GM12878 (cell line): ENCODE results near the gene C2orf68. TPM values are rescaled to one million over a fixed set of nuclear protein-coding genes. Genes with fewer than 3 reads are reported as not detected.

Experiments used
- ATAC-seq: fragments of 200-7000 bp; cut with Tn5 transposase; 3 replicates; pipeline ENCODE4 v1.9.1; 2020; ENCODE audit warnings: mild to moderate bottlenecking, moderate library complexity
- BruUV-seq: library from RNA; stranded (reverse); fragments of 400-500 nt; replicated peaks from 2 replicates; lab custom pipeline; 2021; lab: Mats Ljungman, UMichigan
- CTCF ChIA-PET: fragments of 300-600 bp; sonication (Branson Sonifier 250); formaldehyde crosslinking; extraction: SDS; loops from one replicate; lab custom pipeline; 2021; ENCODE audit warnings: inconsistent platforms; lab: Yijun Ruan, JAX
- POLR2A ChIA-PET: fragments of 350-600 bp; formaldehyde crosslinking; extraction: SDS; loops from one replicate; lab custom pipeline; 2021; ENCODE audit warnings: inconsistent platforms; lab: Charles Lee
- RAD21 ChIA-PET: fragments of 300-600 bp; sonication (Branson Sonifier 250); formaldehyde crosslinking; loops from one replicate; lab custom pipeline; 2023; ENCODE audit warnings: antibody characterized with exemption; ENCODE audit not compliant: unreplicated experiment; lab: Charles Lee
- SMC1A ChIA-PET: fragments of 300-600 bp; sonication (Branson Sonifier 250); formaldehyde crosslinking; loops from one replicate; lab custom pipeline; 2023; ENCODE audit not compliant: unreplicated experiment, uncharacterized antibody; lab: Charles Lee
- DNase-seq: peaks from one replicate; pipeline ENCODE4 v3.0.0-alpha.2; 2011; ENCODE audit warnings: low read depth, low spot score
- FAIRE-seq: peaks from 3 replicates; lab custom pipeline; 2011; peaks lifted over from hg19 to GRCh38; lab: Jason Lieb, UNC
- H2AFZ ChIP-seq: 2 replicates; pipeline ENCODE4 v1.6.0; 2011; ENCODE audit warnings: low read depth, low read length, control low read depth; ENCODE audit not compliant: control insufficient read depth
- H3K27ac ChIP-seq: 2 replicates; pipeline ENCODE4 v1.5.1; 2011; ENCODE audit warnings: control low read depth; ENCODE audit not compliant: control insufficient read depth, insufficient read depth
- H3K27me3 ChIP-seq, 2 experiments: replicated peaks in 1 of 2; 2 replicates each; pipeline versions ENCODE4 v1.6.0 to v1.6.1; 2011; ENCODE audit warnings: low read length in 1 of 2; ENCODE audit not compliant: control insufficient read depth in 2 of 2, insufficient read depth in 2 of 2
- H3K36me3 ChIP-seq, 2 experiments: 2 replicates each; pipeline ENCODE4 v1.5.1; 2011; ENCODE audit warnings: low read length in 1 of 2; ENCODE audit not compliant: control insufficient read depth in 2 of 2, insufficient read depth in 2 of 2
- H3K4me1 ChIP-seq: 2 replicates; pipeline ENCODE4 v1.6.1; 2011; ENCODE audit warnings: mild to moderate bottlenecking, low read length, moderate library complexity, mixed read lengths; ENCODE audit not compliant: control insufficient read depth, insufficient read depth
- H3K4me2 ChIP-seq: 2 replicates; pipeline ENCODE4 v1.6.0; 2011; ENCODE audit warnings: control low read depth; ENCODE audit not compliant: control insufficient read depth, insufficient read depth
- H3K4me3 ChIP-seq: fragments of 200-600 bp; sonication (generic); 2 replicates; pipeline ENCODE4 v1.5.1; 2016
- H3K79me2 ChIP-seq: 2 replicates; pipeline ENCODE4 v1.6.0; 2011; ENCODE audit warnings: low read length; ENCODE audit not compliant: control insufficient read depth, insufficient read depth
- H3K9ac ChIP-seq: 2 replicates; pipeline ENCODE4 v1.8.0; 2011; ENCODE audit warnings: low read length, control low read depth, mixed read lengths; ENCODE audit not compliant: control insufficient read depth, insufficient read depth
- H3K9me3 ChIP-seq: replicated peaks from 3 replicates; pipeline ENCODE4 v1.5.1; 2011; ENCODE audit warnings: mild to moderate bottlenecking, low read length; ENCODE audit not compliant: control insufficient read depth, insufficient read depth
- H4K20me1 ChIP-seq: 2 replicates; pipeline ENCODE4 v1.6.0; 2011; ENCODE audit not compliant: control insufficient read depth, insufficient read depth
- ASH2L ChIP-seq: fragments of 300-600, 200-600 bp; sonication (generic); IDR thresholded peaks from 2 replicates; pipeline ENCODE4 v1.6.1; 2017; ENCODE audit warnings: low read depth, mild to moderate bottlenecking, borderline replicate concordance
- ATF7 ChIP-seq: fragments of 450-650 bp; IDR thresholded peaks from 2 replicates; pipeline ENCODE4 v1.6.1; 2016; ENCODE audit warnings: low read depth, mild to moderate bottlenecking
- CBX3 ChIP-seq: fragments of 200-600 bp; sonication (generic); IDR thresholded peaks from 2 replicates; pipeline ENCODE4 v1.6.1; 2016; ENCODE audit warnings: low read depth, borderline replicate concordance
- CBX5 ChIP-seq: sonication (generic); IDR thresholded peaks from 2 replicates; pipeline ENCODE4 v1.6.1; 2016; ENCODE audit warnings: low read depth, moderate library complexity, mild to moderate bottlenecking, inconsistent platforms
- IRF4 ChIP-seq: IDR thresholded peaks from 2 replicates; pipeline ENCODE4 v1.6.1; 2011; ENCODE audit warnings: low read depth, low read length
- JUNB ChIP-seq: IDR thresholded peaks from 2 replicates; pipeline ENCODE4 v1.6.1; 2016; ENCODE audit warnings: antibody characterized with exemption, mild to moderate bottlenecking
- KAT2A ChIP-seq: conservative IDR thresholded peaks from 2 replicates; pipeline ENCODE4 v1.6.1; 2011; ENCODE audit warnings: low read depth, low read length; ENCODE audit not compliant: control insufficient read depth
- MTA3 ChIP-seq: IDR thresholded peaks from 2 replicates; pipeline ENCODE4 v1.6.1; 2012; ENCODE audit warnings: low read length, inconsistent platforms, borderline replicate concordance
- SMAD5 ChIP-seq: IDR thresholded peaks from 2 replicates; pipeline ENCODE4 v1.6.1; 2016; ENCODE audit warnings: antibody characterized with exemption, low read depth
- SREBF1 ChIP-seq: IDR thresholded peaks from 2 replicates; pipeline ENCODE4 v1.6.1; 2012; ENCODE audit warnings: mild to moderate bottlenecking, low read length
- TCF12 ChIP-seq: IDR thresholded peaks from 2 replicates; pipeline ENCODE4 v1.6.1; 2011; ENCODE audit warnings: low read depth, mild to moderate bottlenecking, low read length
- ZBED1 ChIP-seq: IDR thresholded peaks from 2 replicates; pipeline ENCODE4 v1.6.1; 2016; ENCODE audit warnings: borderline replicate concordance
- WGBS: methylation state at CpG from one replicate; pipeline ENCODE4 v1.1.6; 2016; ENCODE audit warnings: low lambda C conversion rate; ENCODE audit not compliant: insufficient replicate concordance, insufficient coverage; ENCODE audit errors: missing lambda C conversion rate; 5-methylcytosine and 5-hydroxymethylcytosine counted together
- in situ Hi-C: fragments of 300-500 bp; cut with MboI; formaldehyde crosslinking; loops from 9 replicates; pipeline ENCODE4 v1.14.3; 2018; ENCODE audit warnings: mixed read lengths
- intact Hi-C: fragments of 100-400 bp; cut with micrococcal nuclease; formaldehyde crosslinking; loops from one replicate; pipeline ENCODE4 v1.14.2; 2022; ENCODE audit not compliant: unreplicated experiment
- polyA plus RNA-seq, 11 experiments: library from polyadenylated mRNA; depleted of rRNA in 4 of 11; unstranded in 6 of 11; stranded (reverse) in 5 of 11; fragments of >200 nt; fragmentation: Nextera tagmentation in 4 of 11; fragmentation: Illumina TruSeq in 1 of 11; extraction: Ambion mirVana in 4 of 11; extraction: Trizol in 1 of 11; gene quantifications; 1 replicate in 1 of 11; 2 replicates in 10 of 11; pipeline versions ENCODE4 v1.2.1 to v1.2.3, GENCODE V29; 2011 to 2016; ENCODE audit warnings: inconsistent platforms in 2 of 11, missing spikeins in 2 of 11, low read depth in 1 of 11
- total RNA-seq, 4 experiments: library from RNA; depleted of rRNA in 3 of 4; stranded (reverse); fragments of >200 nt in 3 of 4; fragmentation: Illumina TruSeq in 1 of 4; extraction: Trizol in 1 of 4; gene quantifications; 2 replicates each; pipeline versions ENCODE4 v1.2.1 to v1.2.3, GENCODE V29; 2013 to 2021
- TF ChIP-seq, protein P1 (sequence below): fragments of 450-650 bp; formaldehyde crosslinking; IDR thresholded peaks from 2 replicates; pipeline ENCODE4 v1.4.0; 2020; ENCODE audit warnings: mild to moderate bottlenecking, moderate library complexity
- TF ChIP-seq, protein P2 (sequence below): IDR thresholded peaks from 2 replicates; pipeline ENCODE4 v1.6.1; 2012; ENCODE audit warnings: improper control_type of control experiment, low read depth, low read length; ENCODE audit not compliant: insufficient replicate concordance

The C2orf68 gene
- total and polyA plus RNA-seq, 10 of the 15 experiments (the other 5 are each of a cell fraction or from before 2014, with no cell fraction given) = 12.7 to 56.1 (median 28.4) TPM

DNA sequence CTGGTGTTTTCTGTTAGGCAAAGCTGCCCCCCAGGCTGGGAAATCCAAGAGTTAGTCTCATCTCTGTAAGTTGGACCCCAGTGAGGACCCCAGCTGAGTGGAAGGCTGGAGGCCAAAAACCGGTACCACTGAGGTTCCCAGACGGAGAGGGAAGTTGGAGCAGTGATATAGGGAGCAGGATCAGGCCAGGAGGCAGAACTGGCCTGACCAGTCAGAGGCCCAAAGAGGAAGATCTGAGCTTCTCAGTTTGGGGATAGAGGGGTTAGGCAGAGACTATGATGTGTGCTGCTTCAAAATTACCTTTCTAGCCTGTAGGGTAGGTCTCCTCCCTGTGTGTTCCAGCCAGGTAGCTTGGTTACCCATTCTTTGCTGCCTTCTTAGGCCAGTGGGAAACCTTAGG is 20.9 kb downstream of the C2orf68 start:
- H3K27ac ChIP-seq = no peak overlapping the region
- H3K4me1 ChIP-seq = peaks cover 4% of the 10 kb centered on the region; the same call in 1 of the 2 replicates
- no peak overlapping the region for H3K4me3 ChIP-seq
- ChIA-PET SMC1A (interaction anchor here (1.4 kb wide), 1 partner anchor 25 kb away, joined by 3 read pairs; no protein-coding TSS in a partner anchor), RAD21 (no interaction called here), POLR2A (interaction anchor here (1.4 kb wide), 1 partner anchor 13 kb away, joined by 8 read pairs; the partner anchor contains the start of gene VAMP8), CTCF (interaction anchor here (0.8 kb wide), 1 partner anchor 35 kb away, joined by 3 read pairs; no protein-coding TSS in a partner anchor)
- intact Hi-C loops (no loop called here), in situ Hi-C loops (no loop called here)
- no peak overlapping the region for H3K4me2 ChIP-seq
- no peaks in the 10 kb centered on the region for H3K36me3 ChIP-seq
- no peaks in the 10 kb centered on the region for H3K9me3 ChIP-seq
- no peak for ATAC-seq
- no peaks in the 10 kb centered on the region for H3K27me3 ChIP-seq
- H3K9ac ChIP-seq = no peak overlapping the region
- no peak overlapping the region for H2AFZ ChIP-seq
- no peaks in the 10 kb centered on the region for H4K20me1 ChIP-seq
- H3K79me2 ChIP-seq = peaks cover 13% of the 10 kb centered on the region
- no peak for DNase-seq
- whole genome bisulfite sequencing = 17% methylated on average over 2 of the region's 2 CpGs
- TF ChIP-seq JUNB (no peak), ASH2L (no peak), TCF12 (no peak), CBX3 (no peak), MTA3 (no peak), IRF4 (no peak), ZBED1 (no peak), SMAD5 (no peak), SREBF1 (no peak), ATF7 (no peak), CBX5 (no peak), KAT2A (no peak)
- TF ChIP-seq, protein P1, sequence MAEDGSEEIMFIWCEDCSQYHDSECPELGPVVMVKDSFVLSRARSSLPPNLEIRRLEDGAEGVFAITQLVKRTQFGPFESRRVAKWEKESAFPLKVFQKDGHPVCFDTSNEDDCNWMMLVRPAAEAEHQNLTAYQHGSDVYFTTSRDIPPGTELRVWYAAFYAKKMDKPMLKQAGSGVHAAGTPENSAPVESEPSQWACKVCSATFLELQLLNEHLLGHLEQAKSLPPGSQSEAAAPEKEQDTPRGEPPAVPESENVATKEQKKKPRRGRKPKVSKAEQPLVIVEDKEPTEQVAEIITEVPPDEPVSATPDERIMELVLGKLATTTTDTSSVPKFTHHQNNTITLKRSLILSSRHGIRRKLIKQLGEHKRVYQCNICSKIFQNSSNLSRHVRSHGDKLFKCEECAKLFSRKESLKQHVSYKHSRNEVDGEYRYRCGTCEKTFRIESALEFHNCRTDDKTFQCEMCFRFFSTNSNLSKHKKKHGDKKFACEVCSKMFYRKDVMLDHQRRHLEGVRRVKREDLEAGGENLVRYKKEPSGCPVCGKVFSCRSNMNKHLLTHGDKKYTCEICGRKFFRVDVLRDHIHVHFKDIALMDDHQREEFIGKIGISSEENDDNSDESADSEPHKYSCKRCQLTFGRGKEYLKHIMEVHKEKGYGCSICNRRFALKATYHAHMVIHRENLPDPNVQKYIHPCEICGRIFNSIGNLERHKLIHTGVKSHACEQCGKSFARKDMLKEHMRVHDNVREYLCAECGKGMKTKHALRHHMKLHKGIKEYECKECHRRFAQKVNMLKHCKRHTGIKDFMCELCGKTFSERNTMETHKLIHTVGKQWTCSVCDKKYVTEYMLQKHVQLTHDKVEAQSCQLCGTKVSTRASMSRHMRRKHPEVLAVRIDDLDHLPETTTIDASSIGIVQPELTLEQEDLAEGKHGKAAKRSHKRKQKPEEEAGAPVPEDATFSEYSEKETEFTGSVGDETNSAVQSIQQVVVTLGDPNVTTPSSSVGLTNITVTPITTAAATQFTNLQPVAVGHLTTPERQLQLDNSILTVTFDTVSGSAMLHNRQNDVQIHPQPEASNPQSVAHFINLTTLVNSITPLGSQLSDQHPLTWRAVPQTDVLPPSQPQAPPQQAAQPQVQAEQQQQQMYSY = no peak
- TF ChIP-seq, protein P2, sequence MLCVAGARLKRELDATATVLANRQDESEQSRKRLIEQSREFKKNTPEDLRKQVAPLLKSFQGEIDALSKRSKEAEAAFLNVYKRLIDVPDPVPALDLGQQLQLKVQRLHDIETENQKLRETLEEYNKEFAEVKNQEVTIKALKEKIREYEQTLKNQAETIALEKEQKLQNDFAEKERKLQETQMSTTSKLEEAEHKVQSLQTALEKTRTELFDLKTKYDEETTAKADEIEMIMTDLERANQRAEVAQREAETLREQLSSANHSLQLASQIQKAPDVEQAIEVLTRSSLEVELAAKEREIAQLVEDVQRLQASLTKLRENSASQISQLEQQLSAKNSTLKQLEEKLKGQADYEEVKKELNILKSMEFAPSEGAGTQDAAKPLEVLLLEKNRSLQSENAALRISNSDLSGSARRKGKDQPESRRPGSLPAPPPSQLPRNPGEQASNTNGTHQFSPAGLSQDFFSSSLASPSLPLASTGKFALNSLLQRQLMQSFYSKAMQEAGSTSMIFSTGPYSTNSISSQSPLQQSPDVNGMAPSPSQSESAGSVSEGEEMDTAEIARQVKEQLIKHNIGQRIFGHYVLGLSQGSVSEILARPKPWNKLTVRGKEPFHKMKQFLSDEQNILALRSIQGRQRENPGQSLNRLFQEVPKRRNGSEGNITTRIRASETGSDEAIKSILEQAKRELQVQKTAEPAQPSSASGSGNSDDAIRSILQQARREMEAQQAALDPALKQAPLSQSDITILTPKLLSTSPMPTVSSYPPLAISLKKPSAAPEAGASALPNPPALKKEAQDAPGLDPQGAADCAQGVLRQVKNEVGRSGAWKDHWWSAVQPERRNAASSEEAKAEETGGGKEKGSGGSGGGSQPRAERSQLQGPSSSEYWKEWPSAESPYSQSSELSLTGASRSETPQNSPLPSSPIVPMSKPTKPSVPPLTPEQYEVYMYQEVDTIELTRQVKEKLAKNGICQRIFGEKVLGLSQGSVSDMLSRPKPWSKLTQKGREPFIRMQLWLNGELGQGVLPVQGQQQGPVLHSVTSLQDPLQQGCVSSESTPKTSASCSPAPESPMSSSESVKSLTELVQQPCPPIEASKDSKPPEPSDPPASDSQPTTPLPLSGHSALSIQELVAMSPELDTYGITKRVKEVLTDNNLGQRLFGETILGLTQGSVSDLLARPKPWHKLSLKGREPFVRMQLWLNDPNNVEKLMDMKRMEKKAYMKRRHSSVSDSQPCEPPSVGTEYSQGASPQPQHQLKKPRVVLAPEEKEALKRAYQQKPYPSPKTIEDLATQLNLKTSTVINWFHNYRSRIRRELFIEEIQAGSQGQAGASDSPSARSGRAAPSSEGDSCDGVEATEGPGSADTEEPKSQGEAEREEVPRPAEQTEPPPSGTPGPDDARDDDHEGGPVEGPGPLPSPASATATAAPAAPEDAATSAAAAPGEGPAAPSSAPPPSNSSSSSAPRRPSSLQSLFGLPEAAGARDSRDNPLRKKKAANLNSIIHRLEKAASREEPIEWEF = no peak
- BruUV-seq = no TSS peak
- FAIRE-seq = no peak
